ENCODE data around the gene MEF2A. TPM values are rescaled to one million over a fixed set of nuclear protein-coding genes. Genes with fewer than 3 reads are reported as not detected.
"Not testable (repeated sequence)": the region's sequence is repeated elsewhere in the genome, so short reads cannot be mapped to it uniquely, and the experiment has no call there.

The MEF2A gene
- total RNA-seq: 10 to 100 TPM; 33.5 to 61.7 (median 34.7) TPM
- long read RNA-seq, donor 1, full-length matches to known transcripts: 21 of 42 reads
- long read RNA-seq, donor 1, partial matches to known transcripts: 10 of 42 reads
- long read RNA-seq, donor 1, other reads (novel, unspliced or antisense): 11 of 42 reads
- long read RNA-seq, donor 2, partial matches to known transcripts: 3 of 8 reads
- long read RNA-seq, donor 2, other reads (novel, unspliced or antisense): 4 of 8 reads

DNA sequence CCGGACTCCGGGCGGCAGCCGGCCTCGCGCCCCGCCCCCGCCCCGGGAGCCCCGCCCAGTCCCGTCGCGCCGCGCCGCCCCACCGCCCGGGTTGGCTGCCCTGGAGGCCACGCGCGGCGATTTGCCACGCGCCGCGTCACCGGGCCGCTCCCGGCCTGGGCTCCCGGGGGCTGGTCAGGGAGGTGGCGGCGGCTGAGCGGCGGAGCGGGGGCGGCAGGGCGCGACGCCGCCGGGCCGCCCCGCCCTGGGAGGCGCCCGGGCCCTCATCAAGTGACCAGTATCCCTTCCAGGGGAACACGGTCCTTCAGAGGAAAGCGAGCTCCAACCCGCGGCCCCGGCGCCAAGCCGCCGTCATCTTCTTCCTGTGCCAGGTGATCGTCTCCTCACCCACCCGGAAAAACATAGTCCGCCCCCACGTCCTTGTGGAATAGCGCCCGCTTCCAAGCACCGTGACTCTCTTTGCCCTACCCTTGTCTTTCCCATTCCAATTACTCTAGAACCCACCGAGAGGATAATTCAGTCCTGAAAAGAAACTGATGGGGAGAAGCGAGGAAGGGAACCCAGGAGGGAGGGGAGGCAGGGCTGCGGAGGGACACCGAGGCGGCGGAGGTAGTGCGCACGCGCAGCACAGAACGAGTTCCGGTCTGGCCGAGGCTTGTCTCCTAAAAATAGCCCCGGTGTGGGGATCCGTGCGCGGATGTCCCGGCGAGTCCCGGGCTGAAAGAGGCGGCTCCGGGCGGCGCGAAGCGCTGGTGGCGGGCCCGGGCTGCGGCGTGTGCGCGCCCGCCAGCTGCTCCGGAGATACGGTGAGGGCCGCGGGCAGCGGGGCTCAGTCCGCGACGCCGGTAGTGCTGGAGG lies at the start of gene MEF2A:
Gene MEF2A (plus strand): TSS at position 686 of the 858 bp plus-strand sequence. CDS start 67,136 bp downstream, outside the sequence.
- ATAC-seq: peak; percentile 90

GRCh38 chr15:99518191-99518590 lies 47.6 kb upstream of the MEF2A start:
- TF ChIP-seq CTCF (IDR thresholded peaks at IDR 0.05): no peak
- intact Hi-C loops (cut with DNase I, micrococcal nuclease): no loop called here
- Histone ChIP-seq H3K9me3 (no peaks in the 10 kb centered on the region), H3K4me1 (ENCODE audit: low read depth) (no peaks in the 10 kb centered on the region), H3K4me3 (no peak overlapping the region), H3K36me3 (ENCODE audit: low read depth) (no peaks in the 10 kb centered on the region)
- DNase-seq (no peak), ATAC-seq (no peak)

More for the DNA sequence above, at the start of gene MEF2A:
- H3K9me3 ChIP-seq: no peaks in the 10 kb centered on the region
- no peak for TF ChIP-seq CTCF (IDR thresholded peaks at IDR 0.05)
- peak; percentile 96 to 97 (median 96) for DNase-seq
- intact Hi-C loops (cut with DNase I, micrococcal nuclease): no loop called here
- H3K4me3 ChIP-seq: peak within 1 kb of the TSS; percentile 66
- H3K36me3 ChIP-seq (ENCODE audit: low read depth): no peaks in the 10 kb centered on the region
- H3K4me1 ChIP-seq (ENCODE audit: low read depth): peaks cover 15% of the 10 kb centered on the region

- H3K4me3 ChIP-seq; ATAC-seq; H3K4me1 ChIP-seq (ENCODE audit: low read depth); H3K36me3 ChIP-seq (ENCODE audit: low read depth); DNase-seq; H3K9me3 ChIP-seq; intact Hi-C loops (cut with DNase I, micrococcal nuclease): not testable (repeated sequence)
These were observed 46.4 kb upstream of the MEF2A start for GRCh38 chr15:99519366-99519765.

DNA sequence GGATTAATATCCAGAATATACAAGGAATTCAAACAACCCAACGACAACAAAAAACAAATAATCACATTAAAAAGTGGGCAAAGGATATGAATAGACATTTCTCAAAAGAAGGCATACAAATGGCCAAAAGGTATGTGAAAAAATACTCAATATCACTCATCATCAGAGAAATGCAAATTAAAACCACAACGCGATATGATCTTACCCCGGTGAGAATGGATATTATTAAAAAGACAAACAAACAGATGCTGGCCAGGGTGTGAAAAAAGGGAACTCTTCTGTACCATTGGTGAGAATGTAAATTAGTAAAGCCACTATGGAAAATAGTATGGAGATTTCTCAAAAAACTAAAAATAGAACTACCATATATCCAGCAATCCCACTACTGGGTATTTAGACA lies 43.5 kb upstream of the MEF2A start:
- no peaks in the 10 kb centered on the region for H3K9me3 ChIP-seq
- TF ChIP-seq CTCF (IDR thresholded peaks at IDR 0.05): no peak
- H3K4me1 ChIP-seq (ENCODE audit: low read depth): no peaks in the 10 kb centered on the region
- no peak overlapping the region for H3K4me3 ChIP-seq
- DNase-seq (no peak), ATAC-seq (no peak)
- H3K36me3 ChIP-seq (ENCODE audit: low read depth): no peaks in the 10 kb centered on the region
- intact Hi-C loops (cut with DNase I, micrococcal nuclease): no loop called here

DNA sequence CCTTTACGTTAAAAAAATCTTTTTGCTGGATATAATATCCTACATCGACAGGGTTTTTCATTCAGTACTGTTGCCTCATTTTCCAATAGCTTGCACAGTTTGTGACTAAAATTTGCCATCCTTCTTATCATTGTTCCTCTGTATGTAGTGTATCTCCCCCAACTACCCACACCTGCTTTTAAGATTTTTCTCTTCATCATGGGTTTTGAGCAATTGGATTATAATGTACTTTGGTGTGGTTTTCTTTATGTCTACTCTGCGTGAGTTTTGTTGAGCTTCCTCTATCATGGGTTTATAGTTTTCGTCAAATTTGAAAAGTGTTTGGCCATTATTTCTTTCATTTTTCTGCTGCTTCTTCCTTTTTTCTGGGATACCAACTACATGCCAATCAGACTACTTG lies 39.6 kb upstream of the MEF2A start:
- no peak for DNase-seq
- no peak overlapping the region for H3K4me3 ChIP-seq
- no peaks in the 10 kb centered on the region for H3K4me1 ChIP-seq (ENCODE audit: low read depth)
- H3K9me3 ChIP-seq: no peaks in the 10 kb centered on the region
- intact Hi-C loops (cut with DNase I, micrococcal nuclease): no loop called here
- no peak for TF ChIP-seq CTCF (IDR thresholded peaks at IDR 0.05)
- ATAC-seq: no peak
- H3K36me3 ChIP-seq (ENCODE audit: low read depth): no peaks in the 10 kb centered on the region

DNA sequence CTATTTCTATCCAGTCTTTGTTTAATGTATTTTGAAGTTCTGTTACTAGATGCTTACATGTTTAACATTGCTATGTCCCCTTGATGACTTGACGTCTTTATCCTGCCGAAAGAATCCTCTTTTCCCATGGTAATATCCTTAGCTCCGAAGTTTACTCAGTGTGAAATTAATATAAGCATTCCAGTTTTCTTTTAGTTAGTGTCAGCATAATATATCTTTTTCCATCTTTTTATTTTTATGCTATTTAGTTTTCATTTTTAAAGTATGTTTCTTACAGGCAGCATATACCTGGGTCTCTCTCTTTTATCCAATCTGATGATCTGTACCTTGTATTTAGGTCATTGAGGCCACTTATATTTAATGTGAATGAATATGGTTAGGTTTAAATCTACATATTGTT lies 39.1 kb upstream of the MEF2A start:
- TF ChIP-seq CTCF (IDR thresholded peaks at IDR 0.05): no peak
- DNase-seq (no peak), ATAC-seq (no peak)
- H3K36me3 ChIP-seq (ENCODE audit: low read depth): no peaks in the 10 kb centered on the region
- H3K4me3 ChIP-seq: no peak overlapping the region
- intact Hi-C loops (cut with DNase I, micrococcal nuclease): no loop called here
- H3K4me1 ChIP-seq (ENCODE audit: low read depth): no peaks in the 10 kb centered on the region
- no peaks in the 10 kb centered on the region for H3K9me3 ChIP-seq

Data from mucosa of descending colon (tissue), 3 donors.